Ishikawa (cell line): ENCODE data around the gene COL20A1.

ENCODE experiments used
- EGR1 ChIP-seq: IDR thresholded peaks from 2 replicates; pipeline ENCODE4 v1.6.1; 2012
- EP300 ChIP-seq: IDR thresholded peaks from 2 replicates; pipeline ENCODE4 v1.6.1; 2012; ENCODE audit warnings: borderline replicate concordance
- FOXM1 ChIP-seq: IDR thresholded peaks from 2 replicates; pipeline ENCODE4 v1.6.1; 2012; ENCODE audit warnings: low read depth, borderline replicate concordance
- TCF12 ChIP-seq: IDR thresholded peaks from 2 replicates; pipeline ENCODE4 v1.6.1; 2012; ENCODE audit warnings: low read depth
- TF ChIP-seq, protein P1 (sequence below): IDR thresholded peaks from 2 replicates; pipeline ENCODE4 v1.6.1; 2012
- TF ChIP-seq, protein P2 (sequence below): IDR thresholded peaks from 2 replicates; pipeline ENCODE4 v1.6.1; 2012

DNA sequence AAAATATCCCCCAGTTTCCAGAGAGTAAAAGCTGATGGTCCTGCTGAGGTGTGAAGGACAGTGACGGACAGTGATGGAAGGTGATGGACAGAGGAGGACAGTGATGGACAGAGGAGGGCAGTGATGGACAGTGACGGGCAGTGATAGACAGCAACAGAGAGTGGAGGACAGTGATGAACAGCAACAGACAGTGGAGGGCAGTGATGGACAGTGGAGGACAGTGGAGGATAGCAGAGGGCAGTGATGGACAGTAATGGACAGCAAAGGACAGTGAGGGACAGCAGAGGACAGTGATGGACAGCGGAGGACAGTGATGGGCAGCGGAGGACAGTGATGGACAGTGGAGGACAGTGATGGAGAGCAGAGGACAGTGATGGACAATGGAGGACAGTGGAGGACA lies 36.0 kb upstream of the COL20A1 start:
- TF ChIP-seq EP300 (no peak), EGR1 (no peak), TCF12 (no peak), FOXM1 (no peak)
- TF ChIP-seq, protein P1, sequence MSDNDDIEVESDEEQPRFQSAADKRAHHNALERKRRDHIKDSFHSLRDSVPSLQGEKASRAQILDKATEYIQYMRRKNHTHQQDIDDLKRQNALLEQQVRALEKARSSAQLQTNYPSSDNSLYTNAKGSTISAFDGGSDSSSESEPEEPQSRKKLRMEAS = no peak
- TF ChIP-seq, protein P2, sequence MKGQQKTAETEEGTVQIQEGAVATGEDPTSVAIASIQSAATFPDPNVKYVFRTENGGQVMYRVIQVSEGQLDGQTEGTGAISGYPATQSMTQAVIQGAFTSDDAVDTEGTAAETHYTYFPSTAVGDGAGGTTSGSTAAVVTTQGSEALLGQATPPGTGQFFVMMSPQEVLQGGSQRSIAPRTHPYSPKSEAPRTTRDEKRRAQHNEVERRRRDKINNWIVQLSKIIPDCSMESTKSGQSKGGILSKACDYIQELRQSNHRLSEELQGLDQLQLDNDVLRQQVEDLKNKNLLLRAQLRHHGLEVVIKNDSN = no peak
